Activated CD8-positive, alpha-beta memory T cell treated with anti-CD3 and anti-CD28 coated beads for 24 hours (primary cell): ENCODE results near the gene UTP20.
A peak's percentile ranks its signal among the peaks of the same experiment; 100 is the strongest.
"Not testable (repeated sequence)": the region's sequence is repeated elsewhere in the genome, so short reads cannot be mapped to it uniquely, and the experiment has no call there.

Experiments used
- DNase-seq: peaks from one replicate; pipeline ENCODE4 v3.0.0-alpha.2; 2020

The UTP20 gene

GRCh38 chr12:101327546-101327945 lies 47.6 kb downstream of the UTP20 start:
- no peak for DNase-seq

DNA sequence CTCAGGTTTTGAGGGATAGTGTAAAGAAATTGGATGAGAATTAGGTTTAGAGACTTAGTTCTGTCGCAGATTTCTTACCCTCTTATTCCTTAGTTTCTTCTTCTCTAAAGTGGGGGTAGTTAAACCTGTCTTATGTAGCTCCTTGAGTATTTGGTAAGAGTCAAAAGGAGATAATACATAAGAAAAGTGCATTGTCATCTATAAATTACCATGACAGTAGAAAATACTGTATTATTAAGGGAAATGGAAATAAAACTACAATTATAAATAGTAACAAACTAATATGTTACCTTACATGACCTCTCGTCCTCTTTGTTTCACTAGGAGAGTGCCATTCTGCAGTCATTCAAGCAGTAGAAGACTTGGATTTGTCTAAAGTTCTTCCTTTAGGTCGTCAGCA lies 49.0 kb downstream of the UTP20 start:
- no peak for DNase-seq

DNA sequence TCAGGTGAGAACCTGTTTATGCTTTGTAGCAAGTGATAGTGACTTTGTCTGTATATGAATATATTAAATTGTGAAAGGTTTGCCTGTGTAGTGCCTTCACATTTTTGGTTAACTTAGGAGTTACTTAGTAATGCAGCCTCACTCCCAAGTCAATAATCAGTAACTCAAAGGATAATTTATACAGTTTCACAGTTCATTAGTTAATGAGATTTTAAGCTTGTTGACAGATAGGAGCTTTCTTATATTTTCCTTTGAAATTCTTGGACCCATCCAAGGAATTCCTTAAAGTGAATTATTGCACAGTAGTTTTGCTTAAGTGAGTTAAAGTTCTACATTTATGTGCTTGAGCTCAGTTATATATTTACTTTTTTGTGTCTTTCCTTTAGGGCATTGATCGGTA lies 50.7 kb downstream of the UTP20 start:
- DNase-seq, result no peak

GRCh38 chr12:101336437-101336836 lies 56.5 kb downstream of the UTP20 start:
- DNase-seq, result no peak

GRCh38 chr12:101338087-101338486 lies 58.2 kb downstream of the UTP20 start:
- no peak for DNase-seq

DNA sequence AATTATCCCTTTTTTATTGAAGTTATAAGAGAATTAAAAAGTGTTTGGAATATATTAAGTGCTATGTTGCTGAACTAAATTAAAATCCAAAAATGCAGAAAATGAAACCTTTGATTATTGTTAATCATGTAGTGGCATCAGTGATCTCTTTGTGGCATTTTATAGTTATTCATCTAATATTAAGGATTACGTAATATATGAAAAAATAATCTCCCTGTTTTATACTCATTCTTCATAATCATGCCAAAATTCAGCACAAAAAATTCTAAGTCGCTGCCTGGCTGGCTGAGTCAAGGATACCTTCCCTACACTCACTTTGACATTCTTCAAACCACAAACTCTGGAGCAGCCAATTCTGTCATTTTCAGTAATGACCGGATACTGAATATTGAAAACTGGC lies 64.0 kb downstream of the UTP20 start:
- no peak for DNase-seq

GRCh38 chr12:101351682-101352081 lies 71.8 kb downstream of the UTP20 start:
- no peak for DNase-seq

DNA sequence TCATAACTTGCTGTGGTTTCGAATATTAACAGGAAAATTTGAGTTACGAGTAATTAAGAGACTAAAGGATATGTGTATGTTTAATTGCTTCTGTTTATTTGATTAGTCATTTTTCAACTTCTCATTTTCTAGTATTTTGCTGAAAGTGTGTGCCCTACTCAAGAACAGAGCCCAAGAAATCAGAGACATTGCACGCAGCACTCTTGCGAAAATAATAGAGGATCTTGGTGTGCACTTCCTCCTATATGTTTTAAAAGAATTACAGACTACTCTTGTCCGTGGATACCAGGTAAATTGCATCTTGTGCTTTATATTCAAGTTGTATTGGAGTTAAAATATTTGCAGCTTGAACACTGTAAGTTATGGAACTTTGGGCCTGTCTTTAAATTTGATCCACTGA lies 76.9 kb downstream of the UTP20 start:
- DNase-seq, result no peak

GRCh38 chr12:101361455-101361854 lies 81.5 kb downstream of the UTP20 start:
- no peak for DNase-seq

DNA sequence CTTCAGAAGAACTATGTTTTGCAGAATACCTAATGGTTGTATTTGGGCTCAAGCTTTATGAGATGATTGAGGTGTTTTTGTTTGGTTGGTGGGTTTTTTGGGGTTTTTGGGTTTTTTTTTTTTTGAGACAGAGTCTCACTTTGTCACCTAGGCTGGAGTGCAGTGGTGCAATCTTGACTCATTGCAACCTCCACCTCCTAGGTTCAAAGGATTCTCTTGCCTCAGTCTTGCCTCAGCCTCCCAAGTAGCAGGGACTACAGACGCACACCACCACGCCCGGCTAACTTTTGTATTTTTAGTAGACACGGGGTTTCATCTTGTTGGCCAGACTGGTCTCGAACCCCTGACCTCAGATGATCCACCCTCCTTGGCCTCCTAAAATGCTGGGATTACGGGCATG lies 88.1 kb downstream of the UTP20 start:
- no peak for DNase-seq

- DNase-seq, result no peak
Observed at GRCh38 chr12:101372431-101372830, 92.5 kb downstream of the UTP20 start.

- DNase-seq, result no peak
Observed at GRCh38 chr12:101375573-101375972, 95.7 kb downstream of the UTP20 start.

DNA sequence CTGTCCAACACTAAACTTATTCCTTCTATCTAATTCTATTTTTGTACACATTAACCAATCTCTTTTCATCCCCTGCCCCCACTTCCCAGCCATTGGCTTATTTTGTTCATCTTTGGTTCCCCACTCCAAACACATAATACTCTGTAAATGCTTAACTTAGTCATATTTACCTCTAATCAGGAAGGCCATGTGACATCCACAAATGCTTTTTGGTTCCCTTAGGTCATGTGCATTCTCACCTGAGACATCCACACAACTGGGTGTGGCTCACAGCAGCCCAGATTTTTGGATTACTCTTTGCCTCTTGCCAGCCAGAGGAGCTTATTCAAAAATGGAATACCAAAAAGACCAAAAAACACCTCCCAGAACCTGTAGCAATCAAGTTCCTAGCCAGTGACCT lies 99.2 kb downstream of the UTP20 start:
- no peak for DNase-seq

- DNase-seq, result not testable (repeated sequence)
Observed at GRCh38 chr12:101391181-101391580, 111.3 kb downstream of the UTP20 start.

DNA sequence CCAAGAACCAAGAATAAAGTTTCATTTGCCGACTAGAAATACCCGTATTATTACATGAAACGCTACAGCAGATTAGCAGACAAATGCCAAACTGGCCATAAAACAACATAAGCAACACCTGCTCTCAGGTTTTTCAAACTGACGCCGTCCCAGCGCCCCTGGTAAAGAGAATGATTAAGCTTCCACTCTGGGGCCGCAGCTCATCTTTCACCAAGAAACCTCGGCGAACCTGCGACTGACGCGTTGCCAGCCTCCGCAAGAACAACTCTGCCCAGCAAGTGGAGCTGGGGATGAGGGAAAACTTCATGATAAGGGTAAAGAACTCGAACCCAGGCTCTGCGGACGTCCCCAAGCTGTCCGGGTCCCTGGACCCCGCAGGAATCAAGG lies 127.1 kb downstream of the UTP20 start:
- no peak for DNase-seq

GRCh38 chr12:101407436-101408345 lies 127.8 kb downstream of the UTP20 start, which contains the start of gene ARL1:
Gene ARL1, minus strand, starts transcription at chr12:101407772. Its CDS starts 127 bp downstream, at chr12:101407645.
- DNase-seq, result peak; percentile 94

DNA sequence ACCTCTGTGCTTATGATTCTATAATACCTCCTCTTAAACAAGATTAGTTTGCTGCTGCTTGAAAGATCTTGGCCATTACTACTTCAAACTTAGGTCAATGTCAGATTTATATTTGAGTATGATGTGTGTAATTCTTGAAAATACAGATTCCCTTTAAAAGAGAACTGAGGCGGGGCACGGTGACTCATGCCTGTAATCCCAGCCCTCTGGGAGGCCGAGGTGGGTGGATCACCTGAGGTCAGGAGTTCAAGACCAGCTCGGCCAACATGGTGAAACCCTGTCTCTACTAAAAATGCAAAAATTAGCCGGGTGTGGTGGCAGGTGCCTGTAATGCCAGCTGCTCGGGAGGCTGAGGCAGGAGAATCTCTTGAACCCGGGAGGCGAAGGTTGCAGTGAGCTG lies 130.3 kb downstream of the UTP20 start:
- DNase-seq, result not testable (repeated sequence)

DNA sequence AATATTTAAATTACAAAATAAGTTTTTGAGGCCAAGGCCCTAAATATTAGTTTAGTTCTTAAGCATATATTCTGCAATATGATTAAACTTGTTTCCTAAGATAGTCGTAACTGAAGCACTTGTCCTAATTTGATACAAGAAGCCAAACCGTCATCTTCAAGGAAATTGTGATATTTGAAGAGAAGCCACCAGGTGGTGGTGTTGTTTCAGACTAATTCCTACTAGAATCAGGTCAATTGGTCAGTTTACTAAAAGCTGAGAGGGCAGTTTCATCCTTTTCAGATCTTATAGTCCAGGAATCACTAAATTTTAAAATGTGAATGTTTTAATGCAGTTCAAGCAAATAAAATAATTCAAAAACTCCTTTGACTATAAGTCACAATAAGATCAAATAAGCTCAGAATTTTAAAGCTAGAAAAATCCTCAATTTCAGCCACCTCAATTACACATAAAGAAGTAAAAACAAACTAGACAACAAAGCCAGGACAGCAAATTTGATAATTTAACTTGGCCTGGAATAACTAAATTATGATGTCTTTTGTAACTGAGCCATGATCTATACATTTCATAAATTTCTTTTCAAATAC lies 134.7 kb downstream of the UTP20 start:
- no peak for DNase-seq

- DNase-seq, result no peak
Observed at GRCh38 chr12:101415228-101415627, 135.3 kb downstream of the UTP20 start.

GRCh38 chr12:101422066-101422465 lies 142.2 kb downstream of the UTP20 start:
- not testable (repeated sequence) for DNase-seq

GRCh38 chr12:101424620-101425019 lies 144.7 kb downstream of the UTP20 start:
- no peak for DNase-seq

DNA sequence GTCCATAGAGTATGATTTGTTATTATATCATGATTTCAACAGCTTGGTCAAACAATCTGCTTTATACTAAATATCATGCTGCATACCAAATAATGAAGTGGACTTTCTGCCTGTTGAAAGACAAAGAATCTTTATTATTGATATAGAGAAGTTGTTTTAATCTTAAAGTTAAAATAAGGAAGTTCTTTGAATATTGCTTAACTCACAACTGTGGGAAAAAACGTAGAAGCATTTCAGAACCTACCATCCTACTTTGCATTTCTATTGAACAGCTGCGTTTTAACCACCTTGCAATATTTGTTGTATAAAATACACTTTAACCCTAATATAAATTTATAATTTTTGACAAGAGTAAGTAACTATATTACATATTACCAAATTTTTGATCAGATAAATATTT lies 150.6 kb downstream of the UTP20 start:
- no peak for DNase-seq

DNA sequence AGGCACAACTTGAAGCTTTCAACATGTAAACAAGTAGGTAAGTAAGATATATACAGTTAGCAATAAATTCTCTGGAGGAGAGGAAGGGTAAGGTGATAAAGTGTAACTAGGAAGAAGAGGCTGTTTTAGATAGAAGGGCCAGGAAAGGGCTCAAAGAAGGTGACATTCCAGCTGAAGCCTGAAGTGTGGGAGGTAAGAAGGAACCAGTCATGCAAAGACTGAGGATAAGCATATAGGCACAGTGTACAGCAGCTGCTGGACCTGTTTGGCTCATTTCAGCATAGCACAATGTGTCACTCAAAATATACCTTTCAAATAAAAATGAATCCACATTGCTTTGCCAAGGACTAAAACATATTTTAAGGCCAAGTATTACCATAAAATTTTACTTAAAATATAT lies 156.2 kb downstream of the UTP20 start:
- no peak for DNase-seq
